GM18951 (cell line): ENCODE data around the gene SH2B3.
"Not testable (repeated sequence)": the region's sequence is repeated elsewhere in the genome, so short reads cannot be mapped to it uniquely, and the experiment has no call there.

ENCODE experiments used
- POLR2A ChIP-seq: IDR thresholded peaks from 4 replicates; pipeline ENCODE4 v1.6.1; 2011; ENCODE audit warnings: mild to moderate bottlenecking; ENCODE audit not compliant: insufficient read length, insufficient read depth; ENCODE audit errors: extremely low read depth
- in situ Hi-C: fragments of 300-500 bp; cut with MboI; formaldehyde crosslinking; loops from one replicate; pipeline ENCODE4 v1.12.0; 2022; ENCODE audit warnings: low sequenced_read_pairs, mixed read lengths, inconsistent platforms; ENCODE audit not compliant: unreplicated experiment

The SH2B3 gene

GRCh38 chr12:111396726-111397445, 8.8 kb upstream of the SH2B3 start:
- TF ChIP-seq POLR2A, result no peak
- in situ Hi-C loops, result loop anchor here (5.0 kb wide), 1 partner anchor 50 kb away; no protein-coding TSS in a partner anchor

GRCh38 chr12:111398530-111398929, 7.2 kb upstream of the SH2B3 start:
- in situ Hi-C loops, result loop anchor here (5.0 kb wide), 1 partner anchor 49 kb away; no protein-coding TSS in a partner anchor
- no peak for TF ChIP-seq POLR2A

DNA sequence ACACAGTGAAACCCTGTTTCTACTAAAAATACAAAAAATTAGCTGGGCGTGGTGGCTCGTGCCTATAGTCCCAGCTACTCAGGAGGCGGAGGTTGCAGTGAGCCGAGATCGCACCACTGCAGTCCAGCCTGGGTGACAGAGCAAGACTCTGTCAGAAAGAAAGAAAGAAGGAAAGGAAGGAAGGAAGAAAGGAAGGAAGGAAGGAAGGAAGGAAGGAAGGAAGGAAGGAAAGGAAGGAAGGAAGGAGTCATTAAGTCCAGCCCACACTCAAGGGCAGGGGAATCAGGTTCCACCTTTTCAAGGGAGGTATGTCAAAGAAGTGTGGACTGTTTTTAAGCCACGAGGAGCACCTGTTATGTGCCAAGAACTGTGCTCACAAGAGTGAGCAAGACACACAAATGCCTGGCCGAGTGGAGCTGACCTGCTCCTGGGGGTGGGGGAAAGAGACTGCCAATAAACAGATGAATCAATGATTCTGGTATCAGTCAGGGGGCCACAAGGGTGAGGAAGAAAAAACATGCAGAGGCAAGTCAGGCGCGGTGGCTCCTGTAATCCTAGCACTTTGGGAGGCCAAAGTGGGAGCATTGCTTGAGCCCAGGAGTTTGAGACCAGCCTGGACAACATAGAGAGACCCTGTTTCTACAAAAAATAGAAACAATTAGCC, 5.8 kb upstream of the SH2B3 start:
- in situ Hi-C loops, result loop anchor here (5.0 kb wide), 1 partner anchor 47 kb away; no protein-coding TSS in a partner anchor

GRCh38 chr12:111401167-111401605, 4.5 kb upstream of the SH2B3 start:
- TF ChIP-seq POLR2A, result no peak
- in situ Hi-C loops, result no loop called here

- in situ Hi-C loops, result not testable (repeated sequence)
Observed at GRCh38 chr12:111402490-111402824, 3.3 kb upstream of the SH2B3 start.

GRCh38 chr12:111404362-111405148, 1.2 kb upstream of the SH2B3 start:
- in situ Hi-C loops, result no loop called here
- TF ChIP-seq POLR2A, result no peak

DNA sequence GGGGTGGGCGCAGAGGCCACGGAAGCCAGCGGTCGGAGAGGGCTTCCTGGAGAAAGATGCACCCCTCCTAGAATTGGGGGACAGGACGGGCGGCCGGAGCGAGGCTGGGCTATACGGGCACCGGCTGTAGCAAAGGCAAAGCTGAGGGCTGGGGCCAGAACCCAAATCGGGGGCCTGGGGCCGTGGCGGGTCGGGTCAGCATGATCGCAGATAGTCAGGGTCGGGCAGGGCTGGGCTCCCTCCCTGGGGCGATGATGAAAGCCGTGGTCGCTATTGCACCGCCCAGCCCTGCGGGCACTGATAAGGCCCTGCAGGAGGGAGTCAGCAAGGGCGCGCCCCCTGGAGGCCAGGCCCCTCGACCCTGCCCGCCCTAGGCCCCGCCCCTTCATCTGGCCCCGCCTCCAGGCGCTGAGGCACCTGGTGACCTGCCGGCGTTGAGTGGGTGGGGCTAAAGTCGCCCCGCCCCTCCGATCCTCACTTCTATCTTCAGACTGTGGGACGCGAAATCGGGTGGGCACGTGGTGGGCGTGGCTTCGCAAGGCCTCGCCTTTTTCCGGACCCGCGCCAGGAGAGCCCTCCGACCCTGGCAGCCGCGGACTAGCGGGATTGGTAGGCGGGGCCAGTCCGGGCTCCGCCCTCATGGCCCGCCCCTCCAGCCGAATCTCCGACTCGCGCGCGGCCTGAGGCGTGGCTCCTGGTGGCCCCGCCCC, 419 bp upstream of the SH2B3 start:
- TF ChIP-seq POLR2A, result peak; percentile 55
- in situ Hi-C loops, result no loop called here

GRCh38 chr12:111406474-111407376, 1.0 kb downstream of the SH2B3 start:
- in situ Hi-C loops, result no loop called here
- TF ChIP-seq POLR2A, result peak; percentile 33

- in situ Hi-C loops, result no loop called here
- TF ChIP-seq POLR2A, result peak; percentile 6
Observed at GRCh38 chr12:111407377-111408115, 1.8 kb downstream of the SH2B3 start.

GRCh38 chr12:111408116-111408440, 2.4 kb downstream of the SH2B3 start:
- no peak for TF ChIP-seq POLR2A
- in situ Hi-C loops, result no loop called here

GRCh38 chr12:111408686-111409402, 3.1 kb downstream of the SH2B3 start:
- in situ Hi-C loops, result no loop called here
- TF ChIP-seq POLR2A, result no peak
